Stimulated activated naive B cell treated with anti-CD40 and anti-IgM and Interleukin-4, amounts not matched to agents 10 μg/mL and 1 μg/mL and 100 μg/mL, for 72 hours (primary cell): ENCODE data around the gene MYLK3.

Experiments used
- ATAC-seq, 2 donors: fragments of 150-1000 bp; cut with Tn5 transposase; replicated peaks; 2 replicates each; pipeline ENCODE4 v1.10.0; 2021; ENCODE audit warnings: moderate library complexity in 1 of 2
- DNase-seq: peaks from one replicate; pipeline ENCODE4 v3.0.0; 2021
- H3K27ac Mint-ChIP-seq: one replicate; pipeline ENCODE4 v1.8.0; 2022; ENCODE audit warnings: mild to moderate bottlenecking, mixed read lengths
- H3K27me3 Mint-ChIP-seq, 2 donors: one replicate each; pipeline ENCODE4 v1.8.0; 2022; ENCODE audit warnings: mixed read lengths in 2 of 2
- H3K36me3 Mint-ChIP-seq, 2 donors: one replicate each; pipeline ENCODE4 v1.8.0; 2022; ENCODE audit warnings: mixed read lengths in 2 of 2, mild to moderate bottlenecking in 1 of 2
- H3K4me1 Mint-ChIP-seq, 2 donors: one replicate each; pipeline ENCODE4 v1.8.0; 2022; ENCODE audit warnings: mixed read lengths in 2 of 2, mild to moderate bottlenecking in 1 of 2
- H3K4me3 Mint-ChIP-seq, 2 donors: one replicate each; pipeline ENCODE4 v1.8.0; 2022; ENCODE audit warnings: mild to moderate bottlenecking in 2 of 2, mixed read lengths in 2 of 2, moderate library complexity in 1 of 2
- H3K9me3 Mint-ChIP-seq, 2 donors: one replicate each; pipeline ENCODE4 v1.8.0; 2022; ENCODE audit warnings: mixed read lengths in 2 of 2, mild to moderate bottlenecking in 1 of 2

MYLK3 gene

GRCh38 chr16:46702030-46702429 lies 46.1 kb downstream of the MYLK3 start:
- H3K4me1 Mint-ChIP-seq: no peaks in the 10 kb centered on the region
- no peak overlapping the region for H3K27ac Mint-ChIP-seq
- H3K27me3 Mint-ChIP-seq: no peaks in the 10 kb centered on the region
- DNase-seq (no peak), ATAC-seq (no peak)
- H3K4me3 Mint-ChIP-seq: no peak overlapping the region
- peaks cover 4 to 14% of the 10 kb centered on the region in 2 donors for H3K36me3 Mint-ChIP-seq
- no peaks in the 10 kb centered on the region for H3K9me3 Mint-ChIP-seq

GRCh38 chr16:46701615-46702014 lies 46.5 kb downstream of the MYLK3 start:
- H3K9me3 Mint-ChIP-seq: no peaks in the 10 kb centered on the region
- no peak overlapping the region for H3K27ac Mint-ChIP-seq
- ATAC-seq (no peak), DNase-seq (no peak)
- H3K36me3 Mint-ChIP-seq: peaks cover 7 to 16% of the 10 kb centered on the region in 2 donors
- no peaks in the 10 kb centered on the region for H3K4me1 Mint-ChIP-seq
- H3K4me3 Mint-ChIP-seq: no peak overlapping the region
- no peaks in the 10 kb centered on the region for H3K27me3 Mint-ChIP-seq

GRCh38 chr16:46700048-46700447 lies 48.1 kb downstream of the MYLK3 start:
- DNase-seq (no peak), ATAC-seq (no peak)
- no peaks in the 10 kb centered on the region for H3K9me3 Mint-ChIP-seq
- no peaks in the 10 kb centered on the region for H3K4me1 Mint-ChIP-seq
- peaks cover 19 to 27% of the 10 kb centered on the region in 2 donors for H3K36me3 Mint-ChIP-seq
- no peaks in the 10 kb centered on the region for H3K27me3 Mint-ChIP-seq
- no peak overlapping the region for H3K4me3 Mint-ChIP-seq
- H3K27ac Mint-ChIP-seq: no peak overlapping the region

- Mint-ChIP-seq H3K27me3 (no peaks in the 10 kb centered on the region), H3K36me3 (peaks cover 24 to 33% of the 10 kb centered on the region in 2 donors), H3K9me3 (no peaks in the 10 kb centered on the region), H3K4me1 (peaks cover 1 to 6% of the 10 kb centered on the region in 2 donors), H3K4me3 (no peak overlapping the region), H3K27ac (no peak overlapping the region)
- DNase-seq (no peak), ATAC-seq (no peak)
Observed at GRCh38 chr16:46696957-46697356, 51.2 kb downstream of the MYLK3 start.

GRCh38 chr16:46695937-46696336 lies 52.2 kb downstream of the MYLK3 start:
- H3K27ac Mint-ChIP-seq: no peak overlapping the region
- ATAC-seq (no peak), DNase-seq (no peak)
- no peak overlapping the region for H3K4me3 Mint-ChIP-seq
- H3K4me1 Mint-ChIP-seq: peaks cover 8 to 16% of the 10 kb centered on the region in 2 donors
- no peaks in the 10 kb centered on the region for H3K9me3 Mint-ChIP-seq
- H3K36me3 Mint-ChIP-seq: peaks cover 28 to 42% of the 10 kb centered on the region in 2 donors
- no peaks in the 10 kb centered on the region for H3K27me3 Mint-ChIP-seq

- Mint-ChIP-seq H3K36me3 (peaks cover 28 to 37% of the 10 kb centered on the region in 2 donors), H3K4me3 (no peak overlapping the region), H3K27me3 (no peaks in the 10 kb centered on the region), H3K27ac (no peak overlapping the region), H3K9me3 (no peaks in the 10 kb centered on the region), H3K4me1 (peaks cover 11 to 19% of the 10 kb centered on the region in 2 donors)
- ATAC-seq (no peak), DNase-seq (no peak)
Observed at GRCh38 chr16:46693598-46693997, 54.5 kb downstream of the MYLK3 start.

GRCh38 chr16:46691726-46692125 lies 56.4 kb downstream of the MYLK3 start:
- Mint-ChIP-seq H3K4me1 (peaks cover 18 to 29% of the 10 kb centered on the region in 2 donors), H3K4me3 (peak overlapping the region in 1 of 2 donors; percentile 56), H3K36me3 (peaks cover 23 to 34% of the 10 kb centered on the region in 2 donors), H3K9me3 (no peaks in the 10 kb centered on the region), H3K27me3 (no peaks in the 10 kb centered on the region), H3K27ac (no peak overlapping the region)
- DNase-seq (no peak), ATAC-seq (no peak)

- H3K4me1 Mint-ChIP-seq: peaks cover 20 to 31% of the 10 kb centered on the region in 2 donors
- H3K4me3 Mint-ChIP-seq: no peak overlapping the region
- H3K27me3 Mint-ChIP-seq: no peaks in the 10 kb centered on the region
- ATAC-seq (no peak), DNase-seq (no peak)
- no peaks in the 10 kb centered on the region for H3K9me3 Mint-ChIP-seq
- H3K36me3 Mint-ChIP-seq: peaks cover 14 to 29% of the 10 kb centered on the region in 2 donors
- H3K27ac Mint-ChIP-seq: no peak overlapping the region
Observed at GRCh38 chr16:46690281-46691178, 57.6 kb downstream of the MYLK3 start.

- ATAC-seq: peak; percentile 84 to 85
- Mint-ChIP-seq H3K27ac (no peak within 1 kb of the TSS), H3K4me3 (no peak within 1 kb of the TSS), H3K27me3 (no peaks in the 10 kb centered on the region), H3K9me3 (no peaks in the 10 kb centered on the region), H3K36me3 (peaks cover 8 to 20% of the 10 kb centered on the region in 2 donors), H3K4me1 (peaks cover 22 to 35% of the 10 kb centered on the region in 2 donors)
- DNase-seq: peak; percentile 95
Observed at GRCh38 chr16:46689365-46690280, 58.5 kb downstream of the MYLK3 start, which contains the start of gene ORC6. ORC6 (plus strand) TSS chr16:46689659; CDS start chr16:46689706, 47 bp downstream.

GRCh38 chr16:46688654-46689364 lies 59.3 kb downstream of the MYLK3 start, which contains the start of gene VPS35:
VPS35 (minus strand) TSS chr16:46689178; CDS start chr16:46689133, 45 bp downstream.
- Mint-ChIP-seq H3K4me3 (no peak within 1 kb of the TSS), H3K9me3 (no peaks in the 10 kb centered on the region), H3K27me3 (no peaks in the 10 kb centered on the region), H3K27ac (no peak within 1 kb of the TSS), H3K36me3 (peaks cover 8 to 19% of the 10 kb centered on the region in 2 donors), H3K4me1 (peaks cover 26 to 37% of the 10 kb centered on the region in 2 donors)
- DNase-seq (peak; percentile 99), ATAC-seq (peak; percentile 88 to 91)

- no peaks in the 10 kb centered on the region for H3K9me3 Mint-ChIP-seq
- no peaks in the 10 kb centered on the region for H3K27me3 Mint-ChIP-seq
- no peak overlapping the region for H3K27ac Mint-ChIP-seq
- peak; percentile 30 for DNase-seq
- H3K4me3 Mint-ChIP-seq: no peak overlapping the region
- peaks cover 7 to 19% of the 10 kb centered on the region in 2 donors for H3K36me3 Mint-ChIP-seq
- peaks cover 26 to 43% of the 10 kb centered on the region in 2 donors for H3K4me1 Mint-ChIP-seq
- peak in 1 of 2 donors; percentile 5 for ATAC-seq
Observed at GRCh38 chr16:46688101-46688653, 60.0 kb downstream of the MYLK3 start.

- DNase-seq (no peak), ATAC-seq (no peak)
- H3K4me1 Mint-ChIP-seq: peaks cover 25 to 43% of the 10 kb centered on the region in 2 donors
- no peaks in the 10 kb centered on the region for H3K27me3 Mint-ChIP-seq
- H3K4me3 Mint-ChIP-seq: no peak overlapping the region
- H3K27ac Mint-ChIP-seq: peak overlapping the region; percentile 26
- peaks cover 7 to 19% of the 10 kb centered on the region in 2 donors for H3K36me3 Mint-ChIP-seq
- no peaks in the 10 kb centered on the region for H3K9me3 Mint-ChIP-seq
Observed at GRCh38 chr16:46687486-46687885, 60.7 kb downstream of the MYLK3 start.

- ATAC-seq (no peak), DNase-seq (no peak)
- Mint-ChIP-seq H3K27me3 (no peaks in the 10 kb centered on the region), H3K4me1 (peaks cover 25 to 37% of the 10 kb centered on the region in 2 donors), H3K4me3 (no peak overlapping the region), H3K27ac (peak overlapping the region; percentile 26), H3K9me3 (no peaks in the 10 kb centered on the region), H3K36me3 (peaks cover 4 to 14% of the 10 kb centered on the region in 2 donors)
Observed at GRCh38 chr16:46686815-46687473, 61.2 kb downstream of the MYLK3 start.
